Fibroblast of lung (primary cell): ENCODE data around the gene MTREX. TPM values are rescaled to one million over a fixed set of nuclear protein-coding genes. Genes with fewer than 3 reads are reported as not detected.

Experiments
- DNase-seq, 2 donors: peaks; one replicate each; pipeline versions ENCODE4 v3.0.0 to v3.0.0-alpha.2; 2010; ENCODE audit warnings: low read depth in 2 of 2
- H2AFZ ChIP-seq: 2 replicates; pipeline ENCODE4 v1.5.1; 2012; ENCODE audit warnings: low read length, control low read depth, inconsistent platforms
- H3K27ac ChIP-seq: 2 replicates; pipeline ENCODE4 v1.5.1; 2011; ENCODE audit warnings: low read length, control low read depth; ENCODE audit not compliant: insufficient read depth
- H3K27me3 ChIP-seq: 2 replicates; pipeline ENCODE4 v1.5.1; 2011; ENCODE audit warnings: mild to moderate bottlenecking, low read length; ENCODE audit not compliant: control insufficient read depth, insufficient read depth
- H3K36me3 ChIP-seq: 2 replicates; pipeline ENCODE4 v1.5.1; 2011; ENCODE audit warnings: low read length; ENCODE audit not compliant: control insufficient read depth, insufficient read depth
- H3K4me1 ChIP-seq: 2 replicates; pipeline ENCODE4 v1.5.1; 2011; ENCODE audit warnings: low read length; ENCODE audit not compliant: control insufficient read depth, insufficient read depth; ENCODE audit errors: extremely low read depth
- H3K4me2 ChIP-seq: 2 replicates; pipeline ENCODE4 v1.5.1; 2011; ENCODE audit warnings: low read length, control low read depth; ENCODE audit not compliant: insufficient read depth; ENCODE audit errors: extremely low read depth
- H3K4me3 ChIP-seq, 4 experiments: fragments of 200-600 bp in 1 of 4; sonication (generic) in 1 of 4; replicated peaks in 1 of 4; 2 replicates each; pipeline ENCODE4 v1.5.1; 2011 to 2016; ENCODE audit warnings: low read length in 4 of 4, low read depth in 3 of 4, mild to moderate bottlenecking in 3 of 4, control low read depth in 2 of 4, inconsistent platforms in 1 of 4, mixed read lengths in 1 of 4; ENCODE audit not compliant: insufficient read depth in 1 of 4; ENCODE audit errors: control extremely low read depth in 1 of 4
- H3K79me2 ChIP-seq: 2 replicates; pipeline ENCODE4 v1.5.1; 2012; ENCODE audit warnings: mild to moderate bottlenecking, low read length, inconsistent platforms; ENCODE audit not compliant: control insufficient read depth, insufficient read depth
- H3K9ac ChIP-seq: 2 replicates; pipeline ENCODE4 v1.5.1; 2011; ENCODE audit warnings: mild to moderate bottlenecking, low read length, control low read depth; ENCODE audit not compliant: insufficient read depth
- H3K9me3 ChIP-seq: 2 replicates; pipeline ENCODE4 v1.5.1; 2012; ENCODE audit warnings: low read depth, low read length; ENCODE audit not compliant: control insufficient read depth, insufficient read depth
- H4K20me1 ChIP-seq: 2 replicates; pipeline ENCODE4 v1.5.1; 2011; ENCODE audit warnings: low read length; ENCODE audit not compliant: control insufficient read depth, insufficient read depth; ENCODE audit errors: extremely low read depth
- CTCF ChIP-seq, 2 donors: IDR thresholded peaks in 1 of 2; conservative IDR thresholded peaks in 1 of 2; 1 replicate in 1 of 2; 2 replicates in 1 of 2; pipeline ENCODE4 v1.5.1; 2011 to 2012; ENCODE audit warnings: low read length in 2 of 2, control low read depth in 1 of 2, inconsistent platforms in 1 of 2, low read depth in 1 of 2, mild to moderate bottlenecking in 1 of 2
- EZH2 ChIP-seq: IDR thresholded peaks from 2 replicates; pipeline ENCODE4 v1.5.1; 2012; ENCODE audit warnings: low read length, control low read depth, mild to moderate bottlenecking; ENCODE audit errors: missing control alignments
- polyA plus RNA-seq, 2 donors: library from polyadenylated mRNA; depleted of rRNA in 1 of 2; stranded (reverse) in 1 of 2; unstranded in 1 of 2; fragments of >200 nt; gene quantifications; 2 replicates each; pipeline ENCODE4 v1.2.1, GENCODE V29; 2011 to 2012; ENCODE audit warnings: missing spikeins in 1 of 2
- total RNA-seq: library from RNA; depleted of rRNA; stranded (reverse); fragments of >200 nt; gene quantifications from 2 replicates; pipeline ENCODE4 v1.2.1, GENCODE V29; 2014

Gene MTREX
- total and polyA plus RNA-seq, 2 donors (not counting 1 experiment from before 2014, with no cell fraction given), result 54.1 to 85.7 TPM

GRCh38 chr5:55446640-55447351, 139.0 kb downstream of the MTREX start:
- Histone ChIP-seq H3K79me2 (no peaks in the 10 kb centered on the region), H2AFZ (no peak overlapping the region), H3K27ac (no peak overlapping the region), H3K27me3 (no peaks in the 10 kb centered on the region), H3K4me1 (no peaks in the 10 kb centered on the region), H3K9ac (no peak overlapping the region), H4K20me1 (no peaks in the 10 kb centered on the region), H3K4me2 (no peak overlapping the region), H3K9me3 (no peaks in the 10 kb centered on the region), H3K4me3 (no peak overlapping the region), H3K36me3 (no peaks in the 10 kb centered on the region)
- no peak for DNase-seq
- TF ChIP-seq CTCF (conservative IDR thresholded peaks at IDR 0.05 in 1 of 2, IDR thresholded peaks at IDR 0.05 in 1 of 2; ENCODE audit: low read depth in 1 of 2, low read length in 2 of 2) (no peak), EZH2 (no peak)

GRCh38 chr5:55450050-55450765, 142.4 kb downstream of the MTREX start:
- no peaks in the 10 kb centered on the region for H4K20me1 ChIP-seq
- H3K27me3 ChIP-seq, result no peaks in the 10 kb centered on the region
- H3K79me2 ChIP-seq, result no peaks in the 10 kb centered on the region
- H3K9me3 ChIP-seq, result no peaks in the 10 kb centered on the region
- no peak overlapping the region for H3K9ac ChIP-seq
- DNase-seq, result peak; percentile 15 to 59
- H3K4me3 ChIP-seq, result no peak overlapping the region
- no peaks in the 10 kb centered on the region for H3K36me3 ChIP-seq
- no peaks in the 10 kb centered on the region for H3K4me1 ChIP-seq
- TF ChIP-seq CTCF (conservative IDR thresholded peaks at IDR 0.05 in 1 of 2, IDR thresholded peaks at IDR 0.05 in 1 of 2; ENCODE audit: low read depth in 1 of 2, low read length in 2 of 2) (no peak), EZH2 (no peak)
- no peak overlapping the region for H3K27ac ChIP-seq
- H3K4me2 ChIP-seq, result peak overlapping the region; percentile 7
- no peak overlapping the region for H2AFZ ChIP-seq

GRCh38 chr5:55451976-55452375, 144.2 kb downstream of the MTREX start:
- Histone ChIP-seq H3K79me2 (no peaks in the 10 kb centered on the region), H3K27ac (no peak overlapping the region), H3K9me3 (no peaks in the 10 kb centered on the region), H3K27me3 (no peaks in the 10 kb centered on the region), H3K9ac (no peak overlapping the region), H3K4me1 (no peaks in the 10 kb centered on the region), H3K4me2 (no peak overlapping the region), H4K20me1 (no peaks in the 10 kb centered on the region), H3K4me3 (no peak overlapping the region), H3K36me3 (no peaks in the 10 kb centered on the region), H2AFZ (no peak overlapping the region)
- TF ChIP-seq EZH2 (no peak), CTCF (conservative IDR thresholded peaks at IDR 0.05 in 1 of 2, IDR thresholded peaks at IDR 0.05 in 1 of 2; ENCODE audit: low read depth in 1 of 2, low read length in 2 of 2) (no peak)
- DNase-seq, result no peak
